Measurements from ENCODE around the gene SMU1.

SMU1 gene
- 128 to 179 reads per million in 2 donors for total RNA-seq

DNA sequence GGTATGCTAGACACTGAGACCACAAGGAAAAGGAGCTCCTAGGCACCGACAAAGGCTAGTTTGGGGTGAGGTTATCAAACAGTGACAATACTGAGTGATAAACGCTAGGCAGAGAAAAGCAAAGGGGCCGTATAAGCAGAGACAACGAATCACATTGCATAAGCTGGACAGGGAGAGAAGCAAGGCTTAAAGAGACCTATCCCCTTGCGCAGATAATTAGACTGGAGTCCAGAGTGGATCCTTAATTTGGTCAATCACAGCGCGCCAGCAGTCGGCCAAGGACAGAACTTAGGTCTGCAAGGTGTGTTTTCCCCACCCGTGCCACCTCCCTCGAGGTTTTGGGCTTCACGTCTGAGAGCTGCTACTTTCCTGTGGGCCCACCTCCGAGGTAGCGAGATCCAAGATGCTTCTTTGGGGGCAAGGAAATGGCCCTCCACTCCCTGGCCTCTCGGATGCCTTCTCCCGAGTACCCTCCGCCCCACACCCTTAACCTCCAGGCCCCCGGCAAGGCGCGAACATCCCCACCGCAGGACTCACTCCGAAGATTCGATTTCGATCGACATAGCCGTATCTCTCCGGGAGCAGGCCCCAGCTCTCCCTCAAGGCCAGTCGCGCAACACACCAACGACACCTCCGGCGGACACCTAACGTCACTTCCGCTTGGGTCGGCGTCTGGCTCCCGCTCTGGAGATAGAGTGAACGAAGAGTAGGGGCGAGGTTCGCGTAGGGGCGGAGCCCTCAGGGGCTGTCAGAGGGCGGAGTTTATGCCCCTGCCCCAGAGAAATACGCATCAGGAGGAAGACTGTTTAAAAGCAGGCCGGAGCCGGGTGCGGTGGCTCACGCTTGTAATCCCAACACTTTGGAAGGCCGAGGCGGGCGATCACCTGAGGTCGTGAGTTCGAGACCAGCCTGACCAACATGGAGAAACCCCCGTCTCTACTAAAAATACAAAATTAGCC is at the start of gene SMU1:
SMU1 (minus strand) TSS at position 629 of the 959 bp plus-strand sequence; CDS start at position 563, 66 bp downstream.
- peak; percentile 89 for DNase-seq

DNA sequence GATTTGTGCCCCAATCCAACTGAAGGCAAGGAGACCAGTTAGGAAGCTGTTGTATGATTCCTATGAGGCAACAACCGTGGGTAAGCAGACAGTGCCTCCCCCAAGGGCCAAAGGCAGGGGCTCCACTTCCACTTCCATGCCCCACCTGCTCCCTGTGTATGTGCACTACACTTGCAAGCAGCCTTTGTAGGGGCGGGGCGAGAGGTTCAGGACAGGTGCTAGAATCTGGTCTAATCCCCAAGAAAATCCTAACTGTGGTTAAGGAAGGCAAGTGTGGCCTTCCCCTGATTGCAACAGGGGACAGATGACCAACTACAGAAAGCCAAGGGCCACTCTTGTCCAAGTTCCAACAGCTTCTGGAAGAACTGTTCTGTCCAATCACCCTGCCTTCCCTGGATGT is 49.0 kb upstream of the SMU1 start:
- no peak for DNase-seq

DNA sequence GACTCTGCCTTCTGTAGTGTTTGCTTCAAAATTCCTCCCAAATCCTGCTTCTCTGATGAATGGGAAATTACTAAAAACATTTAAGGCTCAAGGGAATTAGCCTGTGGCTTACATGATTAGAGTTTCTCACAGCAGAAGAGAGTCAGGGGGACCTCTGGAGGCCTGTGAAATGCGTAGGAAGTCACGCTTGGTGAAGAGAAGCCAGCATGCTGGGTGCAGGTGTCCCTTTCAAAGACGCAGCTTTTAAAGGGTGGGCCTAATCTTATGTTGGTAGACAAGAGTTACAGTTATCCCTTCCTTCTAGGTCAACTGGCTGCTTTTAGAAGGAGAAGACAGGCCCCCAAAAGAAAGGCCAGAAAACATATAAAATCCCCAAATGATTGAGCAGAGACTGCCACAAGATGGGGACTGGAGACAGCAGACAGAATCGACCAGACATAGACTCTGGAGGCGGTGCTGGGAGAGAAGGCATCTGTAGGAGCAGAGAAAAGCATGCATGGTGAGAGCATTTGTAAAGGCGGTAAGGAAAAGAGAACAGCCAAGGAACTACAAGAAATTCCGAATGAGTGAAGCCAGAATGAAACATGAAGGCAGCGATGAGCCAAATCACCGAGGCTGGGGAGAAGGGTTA is 48.4 kb upstream of the SMU1 start:
- no peak for DNase-seq

DNA sequence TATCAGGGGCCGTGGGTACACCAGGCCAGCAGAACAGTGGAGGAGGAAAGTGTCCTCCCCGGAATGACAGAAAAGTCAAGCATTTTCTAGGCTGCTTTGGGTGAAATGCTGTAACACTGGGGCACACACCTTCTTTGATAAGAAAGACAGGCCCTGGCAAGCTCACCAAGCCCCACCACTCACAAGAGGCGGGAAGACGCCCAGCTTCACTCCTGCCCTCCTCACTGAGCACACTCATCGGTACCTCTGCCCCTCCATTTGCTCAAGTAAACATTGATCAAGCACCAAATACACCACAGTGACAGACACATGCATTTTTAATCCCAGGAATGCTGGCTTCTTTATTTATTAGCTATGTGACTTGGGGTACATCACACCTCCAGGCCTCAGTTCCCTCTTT is 47.6 kb upstream of the SMU1 start:
- no peak for DNase-seq

DNA sequence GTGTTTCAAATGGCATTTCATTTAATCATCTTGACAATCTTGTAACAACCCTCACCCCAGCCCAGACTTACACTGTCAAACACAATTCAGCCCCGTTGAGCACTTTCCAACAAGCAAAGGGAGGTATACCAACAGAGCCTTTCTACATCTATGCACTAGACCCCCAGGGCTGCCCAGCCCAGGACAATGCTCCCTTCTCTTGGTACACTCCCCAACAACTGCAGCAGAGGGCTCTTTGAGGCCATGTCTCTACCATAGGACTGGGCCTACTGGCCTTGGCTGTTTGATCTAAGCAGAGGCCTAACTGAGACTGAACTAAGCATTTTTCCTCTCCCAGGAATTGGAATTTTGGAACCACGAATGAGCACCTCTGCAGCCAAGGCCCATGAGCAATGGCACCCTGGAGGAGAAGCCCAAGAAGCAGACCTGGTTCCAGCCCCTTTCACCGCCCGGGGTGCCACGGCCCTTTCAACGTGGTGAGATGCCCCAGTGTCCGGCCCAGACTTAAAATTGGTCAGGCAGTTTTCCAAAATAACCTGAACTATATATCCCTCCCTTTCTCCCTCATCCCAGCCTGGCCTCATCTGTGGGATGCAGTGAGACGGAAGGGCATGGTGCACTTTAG is 47.0 kb upstream of the SMU1 start:
- no peak for DNase-seq

DNA sequence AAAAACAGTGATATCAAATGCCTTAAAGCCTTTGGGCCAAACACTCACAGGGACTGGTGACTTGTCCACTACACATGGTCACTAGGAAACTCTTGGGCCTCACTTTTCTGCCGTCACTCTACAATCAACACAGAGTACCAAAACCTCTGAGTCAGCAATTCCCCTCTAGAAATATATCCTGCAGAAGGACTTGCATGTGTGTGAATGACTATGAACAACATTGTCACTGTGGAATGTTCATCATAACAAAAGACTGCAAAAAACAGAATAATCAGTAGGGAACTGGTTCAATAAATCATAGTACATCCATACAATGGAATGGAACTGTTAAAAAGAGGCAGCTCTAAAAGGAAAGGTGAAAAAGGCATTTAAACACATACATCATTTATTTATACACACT is 44.1 kb upstream of the SMU1 start:
- DNase-seq, result no peak

DNA sequence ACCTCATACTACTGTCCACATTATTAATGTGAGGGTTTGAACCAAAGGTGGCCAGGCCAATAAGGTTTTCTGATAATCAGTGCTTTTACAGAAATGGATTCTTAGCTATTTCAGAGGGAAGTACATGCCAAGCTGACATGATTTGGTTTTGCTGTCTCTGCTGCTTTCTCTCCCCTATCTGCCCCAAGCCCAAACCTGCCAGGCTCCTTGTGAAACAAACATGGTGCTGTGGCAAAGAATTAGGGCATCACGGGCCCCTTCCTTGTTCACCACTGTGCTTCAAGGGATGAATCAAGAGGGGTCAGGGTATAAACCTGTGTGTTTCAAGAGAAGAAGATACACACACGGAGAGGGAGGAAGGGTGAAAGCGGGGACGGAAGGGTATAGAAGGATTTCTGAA is 41.3 kb upstream of the SMU1 start:
- DNase-seq, result no peak

DNA sequence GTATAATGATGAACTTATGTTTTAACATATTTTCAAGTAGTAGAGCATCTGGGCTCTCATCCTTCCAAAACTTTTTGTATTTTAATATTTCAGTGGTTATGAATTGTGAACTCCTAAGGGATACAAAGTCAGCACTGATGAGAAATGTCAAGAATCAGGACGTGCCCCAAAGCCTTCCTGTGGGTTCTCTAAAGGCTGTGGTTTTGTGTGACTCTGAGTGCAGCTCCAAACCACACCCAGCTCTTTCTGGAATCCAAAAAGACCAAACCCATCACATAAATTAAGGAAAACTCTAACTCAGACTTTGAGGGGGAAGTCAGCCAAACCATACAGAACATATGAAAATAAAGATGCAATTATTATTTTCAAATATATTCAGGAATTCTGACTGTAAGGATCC is 40.8 kb upstream of the SMU1 start:
- DNase-seq, result no peak

DNA sequence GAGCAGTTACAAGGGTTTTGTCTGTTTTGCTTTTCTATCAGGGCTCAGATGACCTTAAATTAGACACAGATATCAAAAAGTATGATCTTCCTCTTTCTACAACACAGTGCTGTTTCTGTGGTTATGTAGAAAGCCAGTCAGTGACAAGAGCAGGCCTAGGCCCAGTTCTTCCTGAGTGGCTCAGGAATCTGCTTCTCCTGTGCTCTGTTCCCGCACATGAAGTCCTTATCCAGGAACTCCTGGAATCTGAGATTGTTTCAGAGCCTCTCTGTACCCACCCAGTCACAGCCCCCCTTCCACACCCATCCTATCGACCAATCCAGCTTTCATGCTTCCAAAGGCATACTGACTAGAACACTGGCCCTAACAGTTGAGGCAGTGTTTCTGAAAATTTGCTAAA is 40.4 kb upstream of the SMU1 start:
- no peak for DNase-seq

DNA sequence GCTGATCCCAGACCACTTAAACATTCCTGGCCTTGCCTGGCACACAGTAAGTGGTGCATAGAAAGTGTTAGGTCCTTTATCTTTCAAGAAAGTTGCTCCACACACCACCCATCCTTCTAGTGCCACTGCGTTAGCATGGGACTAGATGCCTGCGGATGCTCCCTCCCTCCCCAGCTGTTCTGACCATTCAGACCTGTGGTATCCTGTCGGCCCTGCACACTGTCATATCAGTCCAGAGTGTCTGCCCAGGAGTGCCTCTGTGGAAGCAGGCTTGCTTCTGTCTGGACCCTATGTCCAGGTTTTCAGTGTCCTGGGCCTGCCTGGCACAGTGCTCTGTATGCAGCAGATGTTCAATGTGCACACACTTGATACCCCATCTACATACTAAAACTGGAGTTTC is 38.3 kb upstream of the SMU1 start:
- DNase-seq, result no peak

DNA sequence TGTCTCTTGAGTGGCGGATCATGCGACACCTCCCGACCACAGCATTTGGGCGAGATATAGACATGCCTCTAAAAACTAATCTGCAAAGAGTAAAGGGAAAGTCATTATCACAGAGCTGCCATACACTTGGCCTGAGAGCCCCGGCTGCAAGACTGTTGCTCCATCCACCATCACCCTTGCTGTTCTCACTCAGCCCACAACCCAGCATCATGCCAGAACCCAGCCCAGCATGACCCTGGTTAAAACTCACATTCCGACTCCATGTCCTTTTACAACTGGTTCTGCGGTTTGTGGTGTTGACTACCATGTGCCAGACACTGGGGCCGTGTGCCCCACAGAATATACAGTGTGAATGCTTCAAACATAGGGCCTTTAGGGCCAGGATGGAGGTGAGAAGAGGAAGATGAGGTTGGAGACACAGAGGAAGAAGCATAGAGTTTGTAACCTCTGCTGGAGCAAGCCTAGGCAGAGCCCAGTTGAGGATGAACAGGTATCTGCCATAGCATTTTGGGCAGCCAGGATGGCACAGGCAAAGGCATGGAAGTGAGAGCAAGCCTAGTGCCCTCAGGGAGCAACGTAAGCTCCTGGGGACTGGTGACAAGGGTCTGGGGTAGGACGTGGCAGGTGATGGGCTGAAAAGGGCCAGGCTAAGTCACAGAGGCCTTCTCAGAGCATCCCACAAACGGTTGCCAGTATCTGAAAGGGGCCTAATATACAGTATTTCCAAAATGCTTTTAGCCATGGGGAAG is 37.5 kb upstream of the SMU1 start:
- DNase-seq, result no peak

DNA sequence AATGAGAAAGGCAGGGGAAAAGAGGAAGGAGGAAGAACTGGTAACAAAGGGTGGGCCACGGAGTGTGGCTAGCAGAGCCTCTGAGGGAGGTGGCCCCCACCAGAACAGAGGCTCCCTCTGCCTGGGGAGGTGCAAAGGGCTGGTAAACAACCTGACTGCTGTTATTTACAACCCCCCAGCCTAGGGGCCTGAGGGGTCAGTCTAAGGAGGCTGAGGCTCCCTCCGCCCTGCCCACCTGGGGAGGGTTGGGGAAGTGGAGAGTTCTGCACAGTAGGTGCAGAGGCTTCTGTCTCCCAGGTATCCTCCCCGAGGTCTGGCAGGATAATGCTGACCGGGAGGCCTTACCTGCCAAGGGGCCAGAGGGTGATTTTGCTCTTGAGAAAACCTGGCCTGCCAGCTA is 35.6 kb upstream of the SMU1 start:
- no peak for DNase-seq

DNA sequence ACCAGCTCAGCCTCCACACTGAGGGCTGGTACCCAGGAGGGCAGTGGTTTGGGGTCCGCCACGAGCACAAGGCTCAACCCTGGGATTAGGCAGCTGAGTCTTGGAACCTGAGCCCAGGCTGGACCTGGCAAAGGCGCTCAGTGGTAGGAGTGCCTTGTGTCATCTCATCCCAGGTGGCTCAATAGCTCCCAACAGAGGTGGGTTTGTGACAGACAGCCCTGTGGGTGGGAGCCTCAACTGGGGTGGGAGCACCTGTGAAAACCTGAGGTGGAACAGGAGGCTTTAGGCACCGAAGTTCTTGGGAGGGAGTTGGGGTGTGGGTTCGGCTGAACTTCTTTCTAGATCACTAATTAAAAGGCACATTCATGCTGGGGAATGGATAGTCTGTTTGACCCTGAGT is 35.2 kb upstream of the SMU1 start:
- no peak for DNase-seq

DNA sequence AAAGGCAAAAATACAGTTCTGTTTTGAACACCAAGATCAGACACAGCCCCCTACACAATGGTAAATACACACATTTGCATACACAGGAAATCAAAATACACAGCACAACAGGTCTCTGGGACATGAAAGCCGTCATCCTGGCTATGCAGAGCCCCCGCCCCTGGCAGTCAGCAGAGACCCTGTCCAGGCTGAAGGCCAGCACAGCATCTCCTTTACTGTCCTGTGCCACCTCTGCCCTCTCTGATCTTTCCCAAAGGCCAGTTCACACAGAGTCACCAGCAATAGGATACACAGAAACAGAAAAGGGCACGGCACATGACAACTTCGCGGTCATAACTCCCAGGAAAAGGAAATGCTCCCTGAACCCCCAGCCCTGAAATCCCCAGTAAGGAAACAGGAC is 34.2 kb upstream of the SMU1 start:
- DNase-seq, result no peak

DNA sequence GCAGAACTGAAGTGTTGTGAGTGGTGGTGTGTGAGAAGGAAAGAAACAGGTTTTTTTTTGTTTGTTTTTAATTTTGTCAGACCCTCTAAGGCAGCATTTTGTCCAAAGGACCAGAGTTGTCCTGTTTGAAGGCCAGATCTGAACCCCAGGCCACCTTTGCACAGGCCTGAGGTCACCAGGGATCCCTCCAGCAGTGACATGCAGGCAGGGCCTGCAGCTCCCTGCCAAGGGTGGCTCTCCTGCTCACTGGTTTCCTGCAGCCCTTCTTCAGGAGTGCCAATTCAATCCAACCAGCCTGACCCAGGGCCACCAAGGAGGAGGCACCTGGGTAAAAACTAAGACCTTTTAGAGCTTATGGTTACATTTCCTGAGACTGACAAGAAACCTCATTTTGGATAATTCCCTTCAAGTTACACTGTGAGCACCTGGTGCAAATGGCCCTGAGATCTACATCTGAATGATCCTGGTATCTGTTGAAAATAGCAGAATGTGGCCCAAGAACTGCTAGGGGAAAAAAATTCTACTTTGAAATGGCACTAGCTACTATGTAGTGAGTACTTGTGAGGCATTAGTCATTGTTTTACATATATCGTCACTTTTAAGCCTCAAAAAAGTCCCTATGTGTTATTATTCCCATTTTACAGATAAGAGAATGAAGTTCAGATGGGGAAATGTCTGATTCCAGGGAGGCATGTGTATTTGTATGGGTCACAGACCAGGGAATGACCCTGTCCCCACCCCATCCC is 33.5 kb upstream of the SMU1 start:
- no peak for DNase-seq

DNA sequence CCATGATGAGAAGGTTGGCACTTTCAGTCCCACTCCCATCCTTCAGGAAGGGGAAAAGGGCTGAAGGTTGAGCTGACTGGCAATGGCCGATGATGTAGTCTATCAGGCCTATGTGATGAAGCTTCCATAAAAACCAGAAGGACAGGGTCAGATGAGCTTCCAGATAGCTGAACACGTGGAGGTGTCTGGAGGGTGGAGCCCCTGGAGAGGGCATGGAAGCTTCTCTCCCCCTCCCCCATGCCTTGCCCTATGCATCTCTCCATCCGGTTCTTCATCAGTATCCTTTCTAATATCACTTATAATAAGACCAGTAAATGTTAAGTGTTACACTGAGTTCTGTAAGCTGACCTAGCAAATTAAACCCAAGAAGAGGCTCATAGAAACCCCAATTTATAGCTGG is 32.6 kb upstream of the SMU1 start:
- no peak for DNase-seq

DNA sequence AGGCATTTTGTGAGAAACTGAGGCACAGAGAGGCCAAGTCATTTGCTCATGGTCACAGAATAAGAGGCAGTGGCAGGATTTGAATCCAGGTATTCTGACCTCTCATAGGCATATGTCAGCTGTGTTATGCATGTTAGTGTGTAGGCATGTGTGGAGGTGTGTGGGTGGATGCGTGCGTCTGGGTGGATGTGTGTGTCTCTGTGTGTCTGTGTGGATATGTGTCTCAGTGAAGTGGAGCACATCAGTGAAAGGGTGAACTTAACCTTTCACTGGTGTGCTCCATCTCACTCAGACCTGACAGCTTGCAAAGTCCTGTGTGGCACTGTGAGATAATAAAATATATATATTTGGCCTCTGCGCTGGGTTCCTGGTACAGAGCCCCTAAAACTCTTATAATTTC is 32.0 kb upstream of the SMU1 start:
- no peak for DNase-seq

DNA sequence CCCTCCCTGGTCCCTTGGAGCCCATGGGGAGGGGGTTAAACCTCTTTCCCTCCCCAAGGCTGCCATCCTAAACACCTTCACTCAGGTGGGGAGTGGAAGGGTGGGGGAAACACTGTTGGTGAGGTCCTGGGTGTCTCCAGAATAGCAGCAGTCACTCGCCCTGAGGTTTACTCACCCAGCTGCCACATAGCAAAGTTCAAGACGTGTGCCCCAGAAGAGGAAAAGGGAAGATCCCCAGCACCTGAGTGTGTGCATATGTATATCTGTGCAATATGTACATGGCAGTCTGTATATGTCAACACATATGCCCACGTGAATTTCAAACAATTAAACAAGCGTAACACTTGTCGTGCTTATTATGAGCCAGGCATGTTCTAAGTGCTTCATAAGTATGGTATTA is 31.3 kb upstream of the SMU1 start:
- DNase-seq, result no peak

DNA sequence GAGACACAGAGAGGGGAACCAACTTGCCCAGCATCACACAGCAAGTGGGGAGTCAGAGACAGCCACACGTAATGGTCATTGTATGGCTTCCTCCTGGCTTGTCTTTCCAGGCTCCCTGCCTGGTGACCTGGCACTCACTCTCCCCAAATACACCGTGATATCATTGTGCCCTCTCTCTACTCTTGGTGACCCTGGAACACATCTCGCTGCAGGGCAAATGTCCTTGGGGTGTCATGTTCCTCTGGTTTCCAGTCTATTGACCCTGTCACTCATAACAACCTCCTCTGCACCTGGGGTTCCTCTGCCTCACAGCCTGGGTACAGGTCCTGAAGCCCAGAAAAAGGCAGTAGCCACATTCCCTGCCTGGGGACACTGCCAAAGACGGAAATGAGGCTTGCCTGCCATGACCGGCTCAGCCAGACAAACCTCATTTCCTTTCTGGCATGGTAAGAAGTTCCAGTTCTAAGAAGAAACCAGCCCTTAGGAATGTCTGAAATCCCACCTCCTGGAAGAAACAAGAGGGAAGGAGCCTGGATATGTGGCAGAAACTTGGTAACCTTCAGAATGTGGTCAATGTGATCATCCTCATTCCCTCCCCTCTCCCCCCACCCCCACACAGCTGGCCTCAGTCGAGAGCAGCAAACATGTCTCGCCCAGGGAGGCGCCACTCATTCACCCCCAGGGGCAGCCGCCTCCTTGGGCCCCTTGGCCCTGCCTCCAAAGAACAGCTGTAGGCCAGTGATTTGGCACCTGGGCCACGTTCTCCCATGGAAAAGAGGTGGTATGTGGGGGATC is 30.6 kb upstream of the SMU1 start:
- DNase-seq, result no peak

DNA sequence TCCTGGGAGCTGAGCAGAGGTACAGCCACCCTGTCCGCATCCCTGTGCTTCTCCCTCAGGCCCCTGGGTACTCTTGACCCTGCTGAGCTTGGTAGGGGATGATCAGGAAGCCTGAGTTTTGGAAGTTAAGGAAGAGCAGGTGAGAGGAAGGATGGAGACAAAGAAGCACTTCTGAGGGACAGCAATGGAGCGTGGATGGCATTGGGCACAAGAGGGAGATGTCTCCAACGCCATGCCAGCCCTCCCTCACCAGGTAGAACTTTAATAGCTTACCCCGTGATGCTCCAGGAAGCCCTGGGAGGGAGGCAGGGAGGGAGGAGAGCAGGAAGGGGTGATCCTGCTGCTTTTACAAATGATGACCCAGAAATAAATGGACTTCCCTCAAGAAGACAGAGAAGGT is 29.9 kb upstream of the SMU1 start:
- no peak for DNase-seq

DNA sequence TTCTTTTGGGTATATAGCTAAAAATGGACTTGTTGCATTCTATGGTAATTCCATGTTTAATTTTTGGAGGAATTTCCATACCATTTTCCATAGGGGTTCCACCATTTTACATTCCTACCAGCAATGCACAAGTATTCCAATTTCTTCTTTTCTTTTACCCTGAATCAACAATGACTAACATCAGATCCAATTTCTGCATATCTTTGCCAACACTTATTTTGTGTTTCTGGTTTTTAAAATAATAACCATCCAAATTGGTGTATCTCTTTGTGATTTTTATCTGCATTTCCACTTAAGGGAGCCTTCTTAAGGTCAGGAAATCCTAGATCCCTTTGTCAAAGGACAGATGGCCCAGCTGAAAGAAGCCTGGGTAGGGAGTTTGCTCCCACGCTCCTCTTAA is 29.5 kb upstream of the SMU1 start:
- DNase-seq, result no peak

DNA sequence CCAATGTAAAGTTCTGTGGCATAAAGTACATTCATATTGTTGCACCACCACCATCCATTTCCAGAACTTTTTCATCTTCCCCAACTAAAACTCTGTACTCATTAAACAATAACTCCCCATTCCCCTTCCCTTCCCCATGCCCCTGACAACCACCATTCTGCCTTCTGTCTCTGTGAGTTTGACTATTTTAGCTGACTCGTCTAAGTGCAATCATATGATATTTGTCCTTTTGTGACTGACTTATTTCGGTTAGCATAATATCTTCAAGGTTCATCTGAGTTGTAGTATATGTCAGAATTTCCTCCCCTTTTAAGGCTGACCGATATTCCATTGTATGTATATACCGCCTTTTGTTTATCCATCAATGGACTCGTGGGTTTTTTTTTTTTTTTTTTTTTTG is 29.0 kb upstream of the SMU1 start:
- no peak for DNase-seq

All from T-helper 9 cell (primary cell).